Naive thymus-derived CD8-positive, alpha-beta T cell (primary cell): ENCODE measurements around the gene SLC35B2. TPM values are rescaled to one million over a fixed set of nuclear protein-coding genes. Genes with fewer than 3 reads are reported as not detected.

Experiments
- ATAC-seq, 2 donors: fragments of 150-1000 bp; cut with Tn5 transposase in 1 of 2; sonication (Bioruptor Pico), chemical (Tn5 transposase) in 1 of 2; 1 replicate in 1 of 2; 2 replicates in 1 of 2; pipeline ENCODE4 v1.10.0; 2021; ENCODE audit warnings: mild to moderate bottlenecking in 2 of 2, moderate library complexity in 2 of 2
- POLR2A ChIA-PET: fragments of 350-600 bp; sonication (Branson Sonifier 250); formaldehyde crosslinking; loops from one replicate; lab custom pipeline; 2021; ENCODE audit warnings: antibody characterized with exemption; lab: Charles Lee
- DNase-seq, 10 donors: peaks; one replicate each; pipeline versions ENCODE4 v3.0.0 to v3.0.0-alpha.2; 2020 to 2022
- H3K27ac Mint-ChIP-seq, 10 donors: one replicate each; pipeline ENCODE4 v1.8.0; 2020 to 2022; ENCODE audit warnings: mild to moderate bottlenecking in 10 of 10, mixed read lengths in 10 of 10, moderate library complexity in 4 of 10, inconsistent platforms in 1 of 10
- H3K27me3 Mint-ChIP-seq, 5 donors: one replicate each; pipeline ENCODE4 v1.8.0; 2021 to 2022; ENCODE audit warnings: mixed read lengths in 5 of 5
- H3K36me3 Mint-ChIP-seq, 3 donors: one replicate each; pipeline ENCODE4 v1.8.0; 2020 to 2022; ENCODE audit warnings: mixed read lengths in 3 of 3, mild to moderate bottlenecking in 2 of 3, inconsistent platforms in 1 of 3
- H3K4me1 Mint-ChIP-seq, 4 donors: one replicate each; pipeline ENCODE4 v1.8.0; 2021 to 2022; ENCODE audit warnings: mixed read lengths in 4 of 4
- H3K4me3 Mint-ChIP-seq, 10 donors: one replicate each; pipeline ENCODE4 v1.8.0; 2020 to 2022; ENCODE audit warnings: mild to moderate bottlenecking in 10 of 10, mixed read lengths in 10 of 10, moderate library complexity in 6 of 10, inconsistent platforms in 1 of 10
- H3K9me3 Mint-ChIP-seq, 9 donors: one replicate each; pipeline ENCODE4 v1.8.0; 2020 to 2022; ENCODE audit warnings: mixed read lengths in 9 of 9, mild to moderate bottlenecking in 3 of 9, inconsistent platforms in 1 of 9, moderate library complexity in 1 of 9
- polyA plus RNA-seq, 3 donors: library from polyadenylated mRNA; unstranded; fragments of 300-500 nt; fragmentation: Illumina TruSeq; gene quantifications; one replicate each; pipeline ENCODE4 v1.2.3, GENCODE V29; 2021
- total RNA-seq, 8 experiments: library from RNA in 2 of 8; stranded (reverse) in 2 of 8; gene quantifications; one replicate each; pipeline ENCODE4 v1.2.3 and lab custom pipeline; 2021 to 2026

Gene SLC35B2
- total and polyA plus RNA-seq, 5 experiments from 2014 or later: 18.0 to 40.1 (median 31.9) TPM

- Mint-ChIP-seq H3K4me3 (peak overlapping the region; percentile 84 to 97 (median 92)), H3K27me3 (peaks cover 0 to 4% (median 0%) of the 10 kb centered on the region in 5 donors), H3K27ac (peak overlapping the region; percentile 82 to 96 (median 94)), H3K36me3 (no peaks in the 10 kb centered on the region), H3K4me1 (peaks cover 24 to 62% (median 55%) of the 10 kb centered on the region in 4 donors), H3K9me3 (no peaks in the 10 kb centered on the region)
- ATAC-seq: peak in 1 of 2 donors; percentile 29
- peak in 1 of 10 donors; percentile 50 for DNase-seq
- POLR2A ChIA-PET: interaction anchor here (0.8 to 4.5 kb wide), 4 partner anchors 9 to 22 kb away, joined by 3 to 54 read pairs (median 5); partner anchors contain the start of gene HSP90AB1
Measured at GRCh38 chr6:44264154-44265006, 7.1 kb upstream of the SLC35B2 start.

GRCh38 chr6:44263354-44264100, 6.2 kb upstream of the SLC35B2 start:
- Mint-ChIP-seq H3K9me3 (no peaks in the 10 kb centered on the region), H3K27me3 (no peaks in the 10 kb centered on the region), H3K27ac (peak overlapping the region; percentile 82 to 96 (median 94)), H3K4me3 (peak overlapping the region; percentile 84 to 97 (median 92)), H3K4me1 (peaks cover 24 to 69% (median 58%) of the 10 kb centered on the region in 4 donors), H3K36me3 (peaks cover 0 to 5% (median 0%) of the 10 kb centered on the region in 3 donors)
- DNase-seq (peak in 2 of 10 donors; percentile 41 to 59), ATAC-seq (peak; percentile 5 to 7)
- POLR2A ChIA-PET: interaction anchor here (1.1 to 4.5 kb wide), 4 partner anchors 8 to 40 kb away, joined by 3 to 54 read pairs (median 6); partner anchors contain the start of genes HSP90AB1 and SLC29A1

- DNase-seq: peak in 1 of 10 donors; percentile 18
- Mint-ChIP-seq H3K4me1 (peaks cover 31 to 73% (median 62%) of the 10 kb centered on the region in 4 donors), H3K27ac (peak overlapping the region; percentile 82 to 96 (median 94)), H3K36me3 (peaks cover 0 to 5% (median 0%) of the 10 kb centered on the region in 3 donors), H3K27me3 (no peaks in the 10 kb centered on the region), H3K9me3 (no peaks in the 10 kb centered on the region), H3K4me3 (peak overlapping the region; percentile 84 to 97 (median 92))
- POLR2A ChIA-PET: interaction anchor here (1.8 to 4.5 kb wide), 2 partner anchors 16 to 39 kb away, joined by 6 to 54 read pairs; partner anchors contain the start of genes HSP90AB1 and SLC29A1
- peak in 1 of 2 donors; percentile 3 for ATAC-seq
Measured at GRCh38 chr6:44262467-44263353, 5.4 kb upstream of the SLC35B2 start.

GRCh38 chr6:44261581-44261980, 4.3 kb upstream of the SLC35B2 start:
- POLR2A ChIA-PET: interaction anchor here (1.8 to 4.5 kb wide), 2 partner anchors 15 to 38 kb away, joined by 6 to 54 read pairs; partner anchors contain the start of genes HSP90AB1 and SLC29A1
- Mint-ChIP-seq H3K27ac (peak overlapping the region in 2 of 10 donors; percentile 95 to 96), H3K9me3 (no peaks in the 10 kb centered on the region), H3K27me3 (no peaks in the 10 kb centered on the region), H3K4me3 (peak overlapping the region in 1 of 10 donors; percentile 30), H3K36me3 (peaks cover 0 to 6% (median 0%) of the 10 kb centered on the region in 3 donors), H3K4me1 (peaks cover 28 to 78% (median 62%) of the 10 kb centered on the region in 4 donors)
- ATAC-seq (no peak), DNase-seq (no peak)

- H3K4me3 Mint-ChIP-seq: peak overlapping the region in 5 of 10 donors; percentile 16 to 34 (median 30)
- H3K36me3 Mint-ChIP-seq: peaks cover 0 to 8% (median 0%) of the 10 kb centered on the region in 3 donors
- peak overlapping the region in 6 of 10 donors; percentile 3 to 80 (median 6) for H3K27ac Mint-ChIP-seq
- peak in 1 of 10 donors; percentile 49 for DNase-seq
- POLR2A ChIA-PET: interaction anchor here (0.6 to 4.5 kb wide), 2 partner anchors 13 to 14 kb away, joined by 3 to 54 read pairs; partner anchors contain the start of gene HSP90AB1
- H3K4me1 Mint-ChIP-seq: peaks cover 34 to 80% (median 63%) of the 10 kb centered on the region in 4 donors
- no peak for ATAC-seq
- H3K9me3 Mint-ChIP-seq: no peaks in the 10 kb centered on the region
- no peaks in the 10 kb centered on the region for H3K27me3 Mint-ChIP-seq
Measured at GRCh38 chr6:44260451-44261297, 3.3 kb upstream of the SLC35B2 start.

GRCh38 chr6:44260011-44260410, 2.7 kb upstream of the SLC35B2 start:
- POLR2A ChIA-PET: interaction anchor here (0.6 kb wide), 1 partner anchor 12 kb away, joined by 3 read pairs; no protein-coding TSS in a partner anchor
- peaks cover 38 to 86% (median 66%) of the 10 kb centered on the region in 4 donors for H3K4me1 Mint-ChIP-seq
- no peak for ATAC-seq
- peak in 1 of 10 donors; percentile 52 for DNase-seq
- H3K4me3 Mint-ChIP-seq: peak overlapping the region in 1 of 10 donors; percentile 11
- no peaks in the 10 kb centered on the region for H3K27me3 Mint-ChIP-seq
- H3K9me3 Mint-ChIP-seq: no peaks in the 10 kb centered on the region
- H3K36me3 Mint-ChIP-seq: peaks cover 0 to 15% (median 2%) of the 10 kb centered on the region in 3 donors
- peak overlapping the region in 2 of 10 donors; percentile 13 to 27 for H3K27ac Mint-ChIP-seq

GRCh38 chr6:44258921-44259320, 1.6 kb upstream of the SLC35B2 start:
- H3K4me1 Mint-ChIP-seq: peaks cover 34 to 85% (median 65%) of the 10 kb centered on the region in 4 donors
- ATAC-seq (no peak), DNase-seq (peak in 1 of 10 donors; percentile 15)
- H3K36me3 Mint-ChIP-seq: peaks cover 0 to 25% (median 4%) of the 10 kb centered on the region in 3 donors
- H3K9me3 Mint-ChIP-seq: no peaks in the 10 kb centered on the region
- no peaks in the 10 kb centered on the region for H3K27me3 Mint-ChIP-seq
- H3K4me3 Mint-ChIP-seq: peak overlapping the region; percentile 78 to 92 (median 87)
- POLR2A ChIA-PET: interaction anchor here (5.9 kb wide), 1 partner anchor 12 kb away, joined by 156 read pairs; the partner anchor contains the start of gene HSP90AB1
- H3K27ac Mint-ChIP-seq: peak overlapping the region in 8 of 10 donors; percentile 11 to 96 (median 94)

GRCh38 chr6:44258325-44258863, 1.1 kb upstream of the SLC35B2 start:
- H3K9me3 Mint-ChIP-seq: no peaks in the 10 kb centered on the region
- H3K36me3 Mint-ChIP-seq: peaks cover 0 to 30% (median 4%) of the 10 kb centered on the region in 3 donors
- ATAC-seq (no peak), DNase-seq (peak in 1 of 10 donors; percentile 55)
- no peaks in the 10 kb centered on the region for H3K27me3 Mint-ChIP-seq
- POLR2A ChIA-PET: interaction anchor here (5.9 kb wide), 1 partner anchor 12 kb away, joined by 156 read pairs; the partner anchor contains the start of gene HSP90AB1
- peaks cover 33 to 85% (median 64%) of the 10 kb centered on the region in 4 donors for H3K4me1 Mint-ChIP-seq
- H3K27ac Mint-ChIP-seq: peak overlapping the region; percentile 81 to 96 (median 92)
- peak overlapping the region; percentile 78 to 92 (median 87) for H3K4me3 Mint-ChIP-seq

GRCh38 chr6:44257753-44258324, 511 bp upstream of the SLC35B2 start:
- ATAC-seq (peak; percentile 0 to 7), DNase-seq (no peak)
- Mint-ChIP-seq H3K27ac (peak overlapping the region; percentile 80 to 97 (median 94)), H3K9me3 (no peaks in the 10 kb centered on the region), H3K4me3 (peak overlapping the region; percentile 78 to 92 (median 87)), H3K27me3 (no peaks in the 10 kb centered on the region), H3K36me3 (peaks cover 0 to 36% (median 8%) of the 10 kb centered on the region in 3 donors), H3K4me1 (peaks cover 34 to 85% (median 64%) of the 10 kb centered on the region in 4 donors)
- POLR2A ChIA-PET: interaction anchor here (1.3 to 5.9 kb wide), 3 partner anchors 11 to 34 kb away, joined by 4 to 156 read pairs (median 5); partner anchors contain the start of gene HSP90AB1

- no peaks in the 10 kb centered on the region for H3K9me3 Mint-ChIP-seq
- ATAC-seq: peak in 1 of 2 donors; percentile 12
- POLR2A ChIA-PET: interaction anchor here (0.7 to 5.9 kb wide), 12 partner anchors 10 to 215 kb away, joined by 3 to 156 read pairs (median 4); partner anchors contain the start of genes AARS2, CDC5L, HSP90AB1 and TMEM151B
Measured at GRCh38 chr6:44256775-44257024, 628 bp downstream of the SLC35B2 start.

More at GRCh38 chr6:44256775-44257024, 628 bp downstream of the SLC35B2 start:
- no peak for DNase-seq
- peak overlapping the region; percentile 78 to 94 (median 91) for H3K27ac Mint-ChIP-seq
- peaks cover 38 to 84% (median 63%) of the 10 kb centered on the region in 4 donors for H3K4me1 Mint-ChIP-seq
- peak overlapping the region; percentile 78 to 97 (median 88) for H3K4me3 Mint-ChIP-seq
- H3K36me3 Mint-ChIP-seq: peaks cover 5 to 47% (median 17%) of the 10 kb centered on the region in 3 donors
- H3K27me3 Mint-ChIP-seq: no peaks in the 10 kb centered on the region
